Natural killer cell (primary cell): ENCODE data around the gene SAC3D1. TPM values are rescaled to one million over a fixed set of nuclear protein-coding genes. Genes with fewer than 3 reads are reported as not detected.
"Not testable (repeated sequence)": the region's sequence is repeated elsewhere in the genome, so short reads cannot be mapped to it uniquely, and the experiment has no call there.

Source experiments
- ATAC-seq, 3 donors: fragments of 150-1000 bp in 2 of 3; fragments of 200-7000 bp in 1 of 3; cut with Tn5 transposase; 1 replicate in 1 of 3; 2 replicates in 2 of 3; pipeline ENCODE4 v1.10.0; 2021; ENCODE audit warnings: mild to moderate bottlenecking in 2 of 3, moderate library complexity in 2 of 3
- DNase-seq, 2 donors: peaks; one replicate each; pipeline versions ENCODE4 v3.0.0 to v3.0.0-alpha.2; 2013 to 2021; ENCODE audit warnings: mixed read lengths in 1 of 2
- H3K27ac ChIP-seq: one replicate; pipeline ENCODE4 v1.5.1; 2013; ENCODE audit warnings: mild to moderate bottlenecking, low read length
- H3K27me3 ChIP-seq: one replicate; pipeline ENCODE4 v1.6.1; 2013; ENCODE audit warnings: low read length; ENCODE audit not compliant: control insufficient read depth, insufficient read depth
- H3K36me3 ChIP-seq: one replicate; pipeline ENCODE4 v1.6.1; 2013; ENCODE audit warnings: low read length; ENCODE audit not compliant: control insufficient read depth, insufficient read depth
- H3K4me1 ChIP-seq: one replicate; pipeline ENCODE4 v1.6.1; 2013; ENCODE audit warnings: low read length; ENCODE audit not compliant: control insufficient read depth, insufficient read depth
- H3K4me3 ChIP-seq: one replicate; pipeline ENCODE4 v1.5.1; 2013; ENCODE audit warnings: low read length
- H3K9me3 ChIP-seq: one replicate; pipeline ENCODE4 v1.6.1; 2013; ENCODE audit warnings: low read length; ENCODE audit not compliant: control insufficient read depth, insufficient read depth
- H3K27ac Mint-ChIP-seq, 2 donors: one replicate each; pipeline ENCODE4 v1.8.0; 2022; ENCODE audit warnings: mild to moderate bottlenecking in 2 of 2, mixed read lengths in 2 of 2, moderate library complexity in 1 of 2
- H3K27me3 Mint-ChIP-seq, 2 donors: one replicate each; pipeline ENCODE4 v1.8.0; 2022; ENCODE audit warnings: low read depth in 2 of 2, mixed read lengths in 2 of 2
- H3K36me3 Mint-ChIP-seq: one replicate; pipeline ENCODE4 v1.8.0; 2022; ENCODE audit warnings: mixed read lengths
- H3K4me1 Mint-ChIP-seq, 2 donors: one replicate each; pipeline ENCODE4 v1.8.0; 2022; ENCODE audit warnings: mixed read lengths in 2 of 2
- H3K4me3 Mint-ChIP-seq: one replicate; pipeline ENCODE4 v1.8.0; 2022; ENCODE audit warnings: mild to moderate bottlenecking, moderate library complexity, mixed read lengths
- H3K9me3 Mint-ChIP-seq, 2 donors: one replicate each; pipeline ENCODE4 v1.8.0; 2022; ENCODE audit warnings: mixed read lengths in 2 of 2
- WGBS: methylation state at CpG from one replicate; pipeline ENCODE4 v1.1.7; 2013; ENCODE audit warnings: missing lambda C conversion rate; ENCODE audit not compliant: insufficient coverage; 5-methylcytosine and 5-hydroxymethylcytosine counted together
- intact Hi-C: fragments of 100-400 bp; cut with micrococcal nuclease; formaldehyde crosslinking; loops from one replicate; pipeline ENCODE4 v1.14.2; 2022
- total RNA-seq, 4 donors: library from RNA; stranded (reverse); fragments of 120-200 nt in 1 of 4; gene quantifications; one replicate each; pipeline versions ENCODE4 v1.2.3 to v1.2.4, GENCODE V29; 2013 to 2022
- TF ChIP-seq, protein P1 (sequence below): fragments of 200-600 bp; IDR thresholded peaks from one replicate; pipeline ENCODE4 v1.8.0; 2022; ENCODE audit warnings: antibody characterized with exemption

Gene SAC3D1
- total RNA-seq, 3 donors from 2014 or later (not counting 1 experiment from before 2014, with no cell fraction given), result 2.0 to 3.5 (median 2.8) TPM

DNA sequence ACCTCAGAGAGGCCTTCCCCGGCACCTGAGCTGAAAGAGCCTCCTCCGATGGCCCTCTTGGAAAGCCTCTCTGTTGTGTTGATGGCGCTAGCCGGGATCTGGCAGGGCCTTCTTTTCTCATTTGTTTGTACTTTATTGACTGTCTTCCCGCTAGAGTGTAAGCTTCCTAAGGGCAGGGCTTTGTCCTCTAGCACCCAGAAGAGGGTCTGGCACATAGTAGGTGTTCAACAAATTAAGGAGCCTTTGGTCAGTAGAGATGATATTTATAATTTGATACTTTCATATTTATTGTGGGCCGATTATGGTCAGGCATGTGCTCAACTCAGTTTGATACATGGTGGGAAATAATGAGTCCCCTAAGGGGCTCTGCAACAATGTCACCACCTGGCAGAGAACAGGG, 23.1 kb upstream of the SAC3D1 start:
- Mint-ChIP-seq H3K4me1 (peaks cover 19 to 27% of the 10 kb centered on the region in 2 donors), H3K4me3 (no peak overlapping the region), H3K36me3 (no peaks in the 10 kb centered on the region), H3K9me3 (no peaks in the 10 kb centered on the region), H3K27ac (no peak overlapping the region), H3K27me3 (no peaks in the 10 kb centered on the region)
- intact Hi-C loops, result no loop called here
- ATAC-seq (no peak), DNase-seq (no peak)
- Histone ChIP-seq H3K36me3 (peaks cover 16% of the 10 kb centered on the region), H3K9me3 (no peaks in the 10 kb centered on the region), H3K27me3 (no peaks in the 10 kb centered on the region), H3K4me3 (no peak overlapping the region), H3K4me1 (peaks cover 28% of the 10 kb centered on the region), H3K27ac (no peak overlapping the region)
- TF ChIP-seq, protein P1, sequence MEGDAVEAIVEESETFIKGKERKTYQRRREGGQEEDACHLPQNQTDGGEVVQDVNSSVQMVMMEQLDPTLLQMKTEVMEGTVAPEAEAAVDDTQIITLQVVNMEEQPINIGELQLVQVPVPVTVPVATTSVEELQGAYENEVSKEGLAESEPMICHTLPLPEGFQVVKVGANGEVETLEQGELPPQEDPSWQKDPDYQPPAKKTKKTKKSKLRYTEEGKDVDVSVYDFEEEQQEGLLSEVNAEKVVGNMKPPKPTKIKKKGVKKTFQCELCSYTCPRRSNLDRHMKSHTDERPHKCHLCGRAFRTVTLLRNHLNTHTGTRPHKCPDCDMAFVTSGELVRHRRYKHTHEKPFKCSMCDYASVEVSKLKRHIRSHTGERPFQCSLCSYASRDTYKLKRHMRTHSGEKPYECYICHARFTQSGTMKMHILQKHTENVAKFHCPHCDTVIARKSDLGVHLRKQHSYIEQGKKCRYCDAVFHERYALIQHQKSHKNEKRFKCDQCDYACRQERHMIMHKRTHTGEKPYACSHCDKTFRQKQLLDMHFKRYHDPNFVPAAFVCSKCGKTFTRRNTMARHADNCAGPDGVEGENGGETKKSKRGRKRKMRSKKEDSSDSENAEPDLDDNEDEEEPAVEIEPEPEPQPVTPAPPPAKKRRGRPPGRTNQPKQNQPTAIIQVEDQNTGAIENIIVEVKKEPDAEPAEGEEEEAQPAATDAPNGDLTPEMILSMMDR, result no peak
- WGBS, result over 99% methylated on average over 6 of the region's 6 CpGs

DNA sequence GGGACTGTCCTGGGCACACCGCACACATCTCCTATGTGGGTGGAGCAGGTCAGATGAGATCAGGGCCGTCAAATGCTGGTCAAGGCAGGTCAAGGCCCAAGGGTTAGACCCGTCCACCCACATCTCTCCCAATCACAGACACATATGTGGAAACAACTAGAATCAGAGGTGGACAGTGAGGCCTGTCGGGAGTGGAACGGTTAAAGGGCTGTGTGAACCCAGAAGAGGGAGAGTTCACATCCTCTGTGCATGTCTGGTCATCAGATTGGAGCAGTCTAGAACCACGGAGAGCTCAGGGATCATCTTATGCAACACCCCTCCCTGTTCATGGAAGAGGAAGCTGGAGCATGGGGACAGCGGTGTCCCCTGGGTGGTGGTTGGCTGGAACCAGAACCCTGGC, 21.2 kb upstream of the SAC3D1 start:
- no peak overlapping the region for H3K27ac ChIP-seq
- ATAC-seq (no peak), DNase-seq (no peak)
- H3K4me3 ChIP-seq, result no peak overlapping the region
- H3K36me3 ChIP-seq, result peaks cover 16% of the 10 kb centered on the region
- peaks cover 16% of the 10 kb centered on the region for H3K4me1 ChIP-seq
- H3K9me3 Mint-ChIP-seq, result no peaks in the 10 kb centered on the region
- peaks cover 8 to 14% of the 10 kb centered on the region in 2 donors for H3K4me1 Mint-ChIP-seq
- WGBS, result 98% methylated on average over 7 of the region's 7 CpGs
- no peaks in the 10 kb centered on the region for H3K27me3 Mint-ChIP-seq
- H3K27me3 ChIP-seq, result no peaks in the 10 kb centered on the region
- H3K9me3 ChIP-seq, result no peaks in the 10 kb centered on the region
- TF ChIP-seq, protein P1, result no peak
- no peak overlapping the region for H3K27ac Mint-ChIP-seq
- intact Hi-C loops, result no loop called here
- no peak overlapping the region for H3K4me3 Mint-ChIP-seq
- H3K36me3 Mint-ChIP-seq, result no peaks in the 10 kb centered on the region

DNA sequence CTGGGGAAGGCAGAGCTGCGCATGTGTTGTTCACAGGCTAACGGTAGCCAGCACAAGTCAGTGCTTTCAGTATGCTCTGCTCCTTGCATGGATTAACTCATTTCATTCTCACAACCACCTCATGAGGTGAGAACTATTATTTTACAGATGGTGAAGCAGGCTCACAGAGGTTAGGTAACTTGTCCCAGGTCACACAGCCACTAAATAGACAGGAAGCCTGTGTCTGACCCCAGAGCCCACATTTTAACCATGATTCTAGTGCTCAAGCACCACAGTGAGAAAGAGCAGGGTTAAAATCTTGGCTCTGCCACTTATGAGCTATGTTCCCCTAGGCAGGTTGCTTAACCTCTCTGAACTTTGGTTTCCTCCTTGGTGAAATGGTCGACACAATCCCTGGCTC, 20.0 kb upstream of the SAC3D1 start:
- Mint-ChIP-seq H3K27me3 (no peaks in the 10 kb centered on the region), H3K9me3 (no peaks in the 10 kb centered on the region), H3K4me1 (peaks cover 0 to 11% of the 10 kb centered on the region in 2 donors), H3K4me3 (no peak overlapping the region), H3K27ac (no peak overlapping the region), H3K36me3 (no peaks in the 10 kb centered on the region)
- TF ChIP-seq, protein P1, result no peak
- Histone ChIP-seq H3K9me3 (no peaks in the 10 kb centered on the region), H3K27me3 (no peaks in the 10 kb centered on the region), H3K4me3 (no peak overlapping the region), H3K36me3 (peaks cover 16% of the 10 kb centered on the region), H3K4me1 (peaks cover 5% of the 10 kb centered on the region), H3K27ac (no peak overlapping the region)
- DNase-seq (no peak), ATAC-seq (peak in 2 of 3 donors; percentile 38 to 73)
- WGBS, result 68% methylated on average over 3 of the region's 3 CpGs
- intact Hi-C loops, result no loop called here

DNA sequence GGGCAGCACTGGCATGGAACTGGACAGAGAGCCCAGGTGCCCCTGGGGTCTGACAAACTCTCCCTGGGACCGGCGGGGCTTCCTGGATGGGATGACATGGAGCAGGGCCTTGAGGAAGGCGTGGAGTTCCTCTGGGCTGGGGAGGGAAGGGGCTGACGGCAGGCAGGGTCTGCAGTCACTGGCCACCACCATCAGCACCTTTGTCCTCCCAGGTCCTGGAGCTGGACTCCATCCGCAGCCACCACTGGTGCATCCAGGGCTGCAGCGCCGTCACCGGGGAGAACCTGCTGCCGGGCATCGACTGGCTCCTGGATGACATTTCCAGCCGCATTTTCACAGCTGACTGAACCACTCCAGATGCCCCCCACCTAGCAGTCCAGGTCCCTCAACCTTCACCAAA, 19.5 kb upstream of the SAC3D1 start:
- Histone ChIP-seq H3K27me3 (no peaks in the 10 kb centered on the region), H3K4me1 (peaks cover 5% of the 10 kb centered on the region), H3K9me3 (no peaks in the 10 kb centered on the region), H3K36me3 (peaks cover 16% of the 10 kb centered on the region), H3K4me3 (no peak overlapping the region), H3K27ac (no peak overlapping the region)
- ATAC-seq, result no peak
- no peak overlapping the region for H3K27ac Mint-ChIP-seq
- WGBS, result 97% methylated on average over 11 of the region's 11 CpGs
- no peak for DNase-seq
- H3K4me1 Mint-ChIP-seq, result peaks cover 0 to 13% of the 10 kb centered on the region in 2 donors
- intact Hi-C loops, result no loop called here
- H3K4me3 Mint-ChIP-seq, result no peak overlapping the region
- no peaks in the 10 kb centered on the region for H3K9me3 Mint-ChIP-seq
- TF ChIP-seq, protein P1, result no peak
- H3K36me3 Mint-ChIP-seq, result no peaks in the 10 kb centered on the region
- H3K27me3 Mint-ChIP-seq, result no peaks in the 10 kb centered on the region

DNA sequence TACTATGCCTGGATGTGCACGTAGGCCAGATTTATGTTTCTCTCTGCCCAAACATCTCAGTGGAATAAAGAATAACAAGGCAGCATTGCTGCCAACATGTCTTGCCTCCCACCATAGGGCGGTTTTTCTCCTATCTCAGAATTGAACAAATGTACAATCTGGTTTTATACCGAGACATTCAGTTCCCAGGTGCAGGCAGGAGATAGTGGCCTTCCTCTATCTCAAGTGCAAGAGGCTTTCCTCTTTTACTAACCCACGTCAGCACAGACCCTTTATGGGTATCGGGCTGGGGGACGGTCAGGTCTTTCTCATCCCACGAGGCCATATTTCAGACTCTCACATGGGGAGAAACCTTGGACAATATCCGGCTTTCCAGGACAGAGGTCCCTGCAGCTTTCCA, 17.5 kb upstream of the SAC3D1 start:
- H3K4me3 Mint-ChIP-seq, intact Hi-C loops, H3K4me3 ChIP-seq, ATAC-seq, H3K36me3 Mint-ChIP-seq, H3K9me3 Mint-ChIP-seq, H3K27me3 Mint-ChIP-seq, H3K27ac ChIP-seq, H3K27me3 ChIP-seq, DNase-seq, H3K27ac Mint-ChIP-seq, H3K9me3 ChIP-seq: not testable (repeated sequence)
- peaks cover 13% of the 10 kb centered on the region for H3K36me3 ChIP-seq
- H3K4me1 Mint-ChIP-seq, result peaks cover 14 to 24% of the 10 kb centered on the region in 2 donors
- H3K4me1 ChIP-seq, result peaks cover 20% of the 10 kb centered on the region
- WGBS, result 88% methylated on average over 8 of the region's 8 CpGs
